H9 (cell line): Measurements from ENCODE around the gene CREB5. TPM values are rescaled to one million over a fixed set of nuclear protein-coding genes. Genes with fewer than 3 reads are reported as not detected.

Experiments used
- DNase-seq: peaks from one replicate; pipeline ENCODE4 v3.0.0-alpha.2; 2017
- H2AFZ ChIP-seq: one replicate; pipeline ENCODE4 v1.6.1; 2013; ENCODE audit warnings: mild to moderate bottlenecking, low read length, control low read depth, moderate library complexity
- H2AK5ac ChIP-seq: 2 replicates; pipeline ENCODE4 v1.6.1; 2013; ENCODE audit warnings: low read length, control low read depth, mixed read lengths; ENCODE audit not compliant: insufficient read length
- H2BK120ac ChIP-seq: one replicate; pipeline ENCODE4 v1.6.1; 2013; ENCODE audit warnings: low read depth, mild to moderate bottlenecking, low read length, control low read depth, inconsistent platforms; ENCODE audit not compliant: poor library complexity, severe bottlenecking
- H2BK12ac ChIP-seq: 2 replicates; pipeline ENCODE4 v1.6.1; 2013; ENCODE audit warnings: low read length, control low read depth, mixed read lengths, low read depth; ENCODE audit not compliant: insufficient read length
- H2BK15ac ChIP-seq: 2 replicates; pipeline ENCODE4 v1.6.1; 2013; ENCODE audit warnings: low read depth, low read length, control low read depth
- H2BK20ac ChIP-seq: one replicate; pipeline ENCODE4 v1.6.1; 2013; ENCODE audit warnings: low read depth, mild to moderate bottlenecking, low read length, control low read depth, inconsistent platforms; ENCODE audit not compliant: poor library complexity, severe bottlenecking
- H2BK5ac ChIP-seq: 2 replicates; pipeline ENCODE4 v1.6.1; 2013; ENCODE audit warnings: low read length, control low read depth, mixed read lengths; ENCODE audit not compliant: insufficient read length
- H3K14ac ChIP-seq: 2 replicates; pipeline ENCODE4 v1.6.1; 2013; ENCODE audit warnings: low read length, control low read depth; ENCODE audit not compliant: insufficient read depth
- H3K18ac ChIP-seq: 2 replicates; pipeline ENCODE4 v1.6.1; 2013; ENCODE audit warnings: low read depth, mild to moderate bottlenecking, mixed read lengths, low read length, control low read depth; ENCODE audit not compliant: insufficient read length
- H3K23ac ChIP-seq: 2 replicates; pipeline ENCODE4 v1.6.1; 2013; ENCODE audit warnings: low read length, control low read depth, mixed read lengths, low read depth; ENCODE audit not compliant: insufficient read length
- H3K23me2 ChIP-seq: 2 replicates; pipeline ENCODE4 v1.6.1; 2013; ENCODE audit warnings: low read depth, mild to moderate bottlenecking, mixed read lengths, low read length, control low read depth; ENCODE audit not compliant: insufficient read length, poor library complexity, severe bottlenecking
- H3K27ac ChIP-seq: 2 replicates; pipeline ENCODE4 v1.5.1; 2013; ENCODE audit warnings: low read length, control low read depth, mixed read lengths, low read depth; ENCODE audit not compliant: insufficient read length
- H3K27me3 ChIP-seq: 2 replicates; pipeline ENCODE4 v1.6.1; 2013; ENCODE audit warnings: low read length, control low read depth, inconsistent platforms; ENCODE audit not compliant: insufficient read depth
- H3K4ac ChIP-seq: 2 replicates; pipeline ENCODE4 v1.6.1; 2013; ENCODE audit warnings: low read depth, mild to moderate bottlenecking, control low read depth, inconsistent platforms, low read length, moderate library complexity
- H3K4me1 ChIP-seq: 2 replicates; pipeline ENCODE4 v1.6.1; 2013; ENCODE audit warnings: low read length, control low read depth, inconsistent platforms; ENCODE audit not compliant: insufficient read depth
- H3K4me2 ChIP-seq: 2 replicates; pipeline ENCODE4 v1.6.1; 2013; ENCODE audit warnings: low read length, control low read depth, mixed read lengths; ENCODE audit not compliant: insufficient read length, insufficient read depth
- H3K56ac ChIP-seq: 2 replicates; pipeline ENCODE4 v1.6.1; 2013; ENCODE audit warnings: low read depth, mild to moderate bottlenecking, mixed read lengths, low read length, control low read depth; ENCODE audit not compliant: insufficient read length
- H3K79me1 ChIP-seq: 2 replicates; pipeline ENCODE4 v1.6.1; 2013; ENCODE audit warnings: low read depth, mild to moderate bottlenecking, moderate library complexity, low read length, control low read depth, inconsistent platforms; ENCODE audit not compliant: insufficient read depth, poor library complexity, severe bottlenecking
- H3K79me2 ChIP-seq: 2 replicates; pipeline ENCODE4 v1.6.1; 2013; ENCODE audit warnings: low read length, control low read depth, inconsistent platforms; ENCODE audit not compliant: insufficient read depth
- H3K9ac ChIP-seq: 2 replicates; pipeline ENCODE4 v1.6.1; 2013; ENCODE audit warnings: low read length, control low read depth, mixed read lengths; ENCODE audit not compliant: insufficient read length; ENCODE audit errors: extremely low read depth
- H3K9me3 ChIP-seq: one replicate; pipeline ENCODE4 v1.6.1; 2013; ENCODE audit warnings: low read depth, low read length, inconsistent platforms; ENCODE audit not compliant: control insufficient read depth
- H3T11ph ChIP-seq: one replicate; pipeline ENCODE4 v1.6.1; 2013; ENCODE audit warnings: mild to moderate bottlenecking, low read length, control low read depth, inconsistent platforms
- H4K20me1 ChIP-seq: one replicate; pipeline ENCODE4 v1.6.1; 2013; ENCODE audit not compliant: control insufficient read depth, insufficient read length, insufficient read depth
- H4K5ac ChIP-seq: 2 replicates; pipeline ENCODE4 v1.6.1; 2013; ENCODE audit warnings: low read depth, mild to moderate bottlenecking, mixed read lengths, low read length, control low read depth; ENCODE audit not compliant: insufficient read length
- H4K8ac ChIP-seq: replicated peaks from 2 replicates; pipeline ENCODE4 v1.6.1; 2013; ENCODE audit warnings: low read length, control low read depth, mixed read lengths, low read depth; ENCODE audit not compliant: insufficient read length
- H4K91ac ChIP-seq: 2 replicates; pipeline ENCODE4 v1.6.1; 2013; ENCODE audit warnings: low read depth, mild to moderate bottlenecking, moderate library complexity, mixed read lengths, low read length, control low read depth; ENCODE audit not compliant: insufficient read length
- H3K27ac Mint-ChIP-seq, 3 experiments: 2 replicates in 2 of 3; 3 replicates in 1 of 3; pipeline ENCODE4 v1.8.0; 2020 to 2021; ENCODE audit warnings: mixed read lengths in 3 of 3, mild to moderate bottlenecking in 1 of 3, moderate library complexity in 1 of 3
- H3K27me3 Mint-ChIP-seq: 2 replicates; pipeline ENCODE4 v1.8.0; 2021; ENCODE audit warnings: low read depth, mild to moderate bottlenecking, moderate library complexity, mixed read lengths
- H3K36me3 Mint-ChIP-seq, 3 experiments: 2 replicates in 2 of 3; 3 replicates in 1 of 3; pipeline ENCODE4 v1.8.0; 2020 to 2021; ENCODE audit warnings: low read depth in 3 of 3, mixed read lengths in 3 of 3; ENCODE audit not compliant: insufficient read depth in 1 of 3
- H3K4me1 Mint-ChIP-seq, 2 experiments: 2 replicates each; pipeline ENCODE4 v1.8.0; 2020; ENCODE audit warnings: mixed read lengths in 2 of 2
- H3K4me3 Mint-ChIP-seq, 2 experiments: 2 replicates in 1 of 2; 3 replicates in 1 of 2; pipeline ENCODE4 v1.8.0; 2020 to 2021; ENCODE audit warnings: mild to moderate bottlenecking in 2 of 2, mixed read lengths in 2 of 2, moderate library complexity in 1 of 2
- H3K9me3 Mint-ChIP-seq, 2 experiments: 2 replicates in 1 of 2; 3 replicates in 1 of 2; pipeline ENCODE4 v1.8.0; 2020; ENCODE audit warnings: mild to moderate bottlenecking in 2 of 2, mixed read lengths in 2 of 2, moderate library complexity in 1 of 2
- WGBS: extraction: QIAGEN DNeasy Blood & Tissue Kit; methylation state at CpG from one replicate; pipeline ENCODE4 v1.1.7; 2013; ENCODE audit warnings: missing lambda C conversion rate, low lambda C conversion rate, mixed read lengths; ENCODE audit not compliant: insufficient read length; ENCODE audit errors: extremely low coverage; 5-methylcytosine and 5-hydroxymethylcytosine counted together
- total RNA-seq: library from RNA; stranded (reverse); gene quantifications from 2 replicates; pipeline ENCODE4 v1.2.1, GENCODE V29; 2021
- TF ChIP-seq, protein P1 (sequence below): fragments of 200-600 bp; sonication (generic); conservative IDR thresholded peaks from 3 replicates; pipeline ENCODE4 v1.8.0; 2021; ENCODE audit warnings: antibody characterized with exemption, mild to moderate bottlenecking

Gene CREB5
- total RNA-seq, 1 experiment from 2014 or later, result 4.0 TPM

DNA sequence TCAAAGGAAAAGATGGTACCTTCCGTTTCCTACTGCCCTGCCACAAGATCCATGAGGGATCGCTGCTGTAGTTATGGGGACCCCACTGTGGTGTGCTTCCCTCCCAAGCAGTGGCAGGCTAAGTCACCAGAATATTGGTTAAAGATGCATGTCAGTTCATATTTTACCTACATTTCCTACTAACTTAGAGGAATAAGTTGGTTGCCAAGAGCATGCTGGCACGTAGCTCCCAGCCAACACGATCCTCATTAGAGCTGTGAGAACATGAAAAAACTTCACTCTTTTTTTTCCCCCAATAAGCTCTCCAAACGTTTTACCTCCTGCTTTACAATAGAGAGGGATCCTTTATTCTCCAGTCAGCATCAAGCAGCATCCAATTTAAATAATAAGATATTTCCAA lies 342.1 kb downstream of the CREB5 start:
- Histone ChIP-seq H4K5ac (no peak overlapping the region), H3K18ac (no peak overlapping the region), H4K91ac (no peak overlapping the region), H3K27ac (no peak overlapping the region), H4K20me1 (no peaks in the 10 kb centered on the region), H3K56ac (no peak overlapping the region), H2BK12ac (no peak overlapping the region), H3K4ac (no peak overlapping the region), H3K4me1 (no peaks in the 10 kb centered on the region), H3K9ac (no peak overlapping the region), H2AK5ac (no peak overlapping the region), H2BK5ac (no peak overlapping the region), H2BK120ac (no peak overlapping the region), H3K9me3 (no peaks in the 10 kb centered on the region), H3K4me2 (no peak overlapping the region), H3K23me2 (no peaks in the 10 kb centered on the region), H2BK15ac (no peak overlapping the region), H3K79me2 (0 out of 2 replicates have a peak, but pooled peaks cover 2% of the 10 kb centered on the region), H3T11ph (no peak overlapping the region), H3K27me3 (no peaks in the 10 kb centered on the region), H2AFZ (no peak overlapping the region), H2BK20ac (no peak overlapping the region), H3K14ac (no peak overlapping the region), H3K79me1 (no peaks in the 10 kb centered on the region), H4K8ac (no peak overlapping the region), H3K23ac (no peak overlapping the region)
- Mint-ChIP-seq H3K4me3 (no peak overlapping the region), H3K9me3 (no peaks in the 10 kb centered on the region), H3K36me3 (no peaks in the 10 kb centered on the region), H3K27me3 (no peaks in the 10 kb centered on the region), H3K4me1 (peaks cover 4 to 7% of the 10 kb centered on the region in 2 experiments; a peak in 3 of 4 replicates), H3K27ac (no peak overlapping the region)
- TF ChIP-seq, protein P1, sequence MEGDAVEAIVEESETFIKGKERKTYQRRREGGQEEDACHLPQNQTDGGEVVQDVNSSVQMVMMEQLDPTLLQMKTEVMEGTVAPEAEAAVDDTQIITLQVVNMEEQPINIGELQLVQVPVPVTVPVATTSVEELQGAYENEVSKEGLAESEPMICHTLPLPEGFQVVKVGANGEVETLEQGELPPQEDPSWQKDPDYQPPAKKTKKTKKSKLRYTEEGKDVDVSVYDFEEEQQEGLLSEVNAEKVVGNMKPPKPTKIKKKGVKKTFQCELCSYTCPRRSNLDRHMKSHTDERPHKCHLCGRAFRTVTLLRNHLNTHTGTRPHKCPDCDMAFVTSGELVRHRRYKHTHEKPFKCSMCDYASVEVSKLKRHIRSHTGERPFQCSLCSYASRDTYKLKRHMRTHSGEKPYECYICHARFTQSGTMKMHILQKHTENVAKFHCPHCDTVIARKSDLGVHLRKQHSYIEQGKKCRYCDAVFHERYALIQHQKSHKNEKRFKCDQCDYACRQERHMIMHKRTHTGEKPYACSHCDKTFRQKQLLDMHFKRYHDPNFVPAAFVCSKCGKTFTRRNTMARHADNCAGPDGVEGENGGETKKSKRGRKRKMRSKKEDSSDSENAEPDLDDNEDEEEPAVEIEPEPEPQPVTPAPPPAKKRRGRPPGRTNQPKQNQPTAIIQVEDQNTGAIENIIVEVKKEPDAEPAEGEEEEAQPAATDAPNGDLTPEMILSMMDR, result no peak
- no peak for DNase-seq
- no CpG with 5 or more reads among the region's 5 CpGs for WGBS
